HG03139 (cell line): ENCODE data around the gene CAPN10.
"Not testable (repeated sequence)": the region's sequence is repeated elsewhere in the genome, so short reads cannot be mapped to it uniquely, and the experiment has no call there.

Experiments used
- ATAC-seq: cut with Tn5 transposase; IDR thresholded peaks from one replicate; pipeline ENCODE4 v1.9.1; 2021; ENCODE audit not compliant: unreplicated experiment

The CAPN10 gene

GRCh38 chr2:240563231-240563630 is 23.3 kb upstream of the CAPN10 start:
- not testable (repeated sequence) for ATAC-seq

- no peak for ATAC-seq
Measured at GRCh38 chr2:240563951-240564560, 22.5 kb upstream of the CAPN10 start.

- no peak for ATAC-seq
Measured at GRCh38 chr2:240564561-240565332, 21.8 kb upstream of the CAPN10 start.

- peak; percentile 28 for ATAC-seq
Measured at GRCh38 chr2:240565333-240566202, 21.0 kb upstream of the CAPN10 start.

GRCh38 chr2:240566203-240567136 is 20.1 kb upstream of the CAPN10 start:
- ATAC-seq = peak; percentile 34

GRCh38 chr2:240567137-240567871 is 19.2 kb upstream of the CAPN10 start:
- ATAC-seq = no peak

GRCh38 chr2:240567872-240568677 is 18.5 kb upstream of the CAPN10 start, which contains the start of gene RNPEPL1:
RNPEPL1 (plus strand) TSS chr2:240568484; CDS start chr2:240568587, 103 bp downstream.
- ATAC-seq = peak; percentile 25

GRCh38 chr2:240568678-240569522 is 17.6 kb upstream of the CAPN10 start:
- peak; percentile 21 for ATAC-seq

- ATAC-seq = no peak
Measured at GRCh38 chr2:240569523-240569997, 17.0 kb upstream of the CAPN10 start.

GRCh38 chr2:240569998-240570530 is 16.5 kb upstream of the CAPN10 start:
- ATAC-seq = no peak

- no peak for ATAC-seq
Measured at GRCh38 chr2:240570531-240571313, 15.8 kb upstream of the CAPN10 start.

GRCh38 chr2:240571314-240571973 is 15.1 kb upstream of the CAPN10 start:
- ATAC-seq = no peak

GRCh38 chr2:240572141-240573031 is 14.1 kb upstream of the CAPN10 start:
- ATAC-seq = no peak

- ATAC-seq = no peak
Measured at GRCh38 chr2:240573071-240573515, 13.4 kb upstream of the CAPN10 start.
